ENCODE results near the gene AOPEP. TPM values are rescaled to one million over a fixed set of nuclear protein-coding genes. Genes with fewer than 3 reads are reported as not detected.

The AOPEP gene
- total RNA-seq, 1 experiment from 2014 or later = 32.4 TPM

DNA sequence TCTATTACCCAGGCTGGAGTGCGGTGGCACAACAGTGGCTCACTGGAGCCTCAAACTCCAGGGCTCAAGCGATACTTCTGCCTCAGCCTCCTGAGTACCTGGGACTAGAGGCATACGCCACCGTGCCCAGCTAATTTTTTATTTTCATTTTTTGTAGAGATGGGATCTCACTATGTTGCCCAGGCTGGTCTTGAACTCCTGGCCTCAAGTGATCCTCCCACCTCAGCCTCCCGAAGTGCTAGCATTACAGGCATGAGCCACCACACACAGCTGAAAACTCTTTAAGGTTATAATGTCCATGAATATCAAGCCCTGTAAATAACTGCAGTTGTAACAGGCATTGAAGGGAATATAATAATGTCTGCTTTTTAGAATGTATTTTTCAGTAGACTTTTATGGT lies 271.2 kb downstream of the AOPEP start:
- H3K4me1 Mint-ChIP-seq (ENCODE audit: insufficient read depth, unreplicated experiment) = peaks cover 1% of the 10 kb centered on the region
- no TSS peak for BruUV-seq (replicated peaks)
- H3K36me3 Mint-ChIP-seq (ENCODE audit: insufficient read depth, unreplicated experiment) = no peaks in the 10 kb centered on the region
- intact Hi-C loops (cut with micrococcal nuclease) = no loop called here
- ChIA-PET CTCF (no interaction called here), POLR2A (no interaction called here)
- H3K27ac Mint-ChIP-seq (ENCODE audit: low read depth, unreplicated experiment) = no peak overlapping the region
- H3K27me3 Mint-ChIP-seq (ENCODE audit: insufficient read depth, unreplicated experiment) = no peaks in the 10 kb centered on the region
- no peak overlapping the region for H3K4me3 Mint-ChIP-seq (ENCODE audit: unreplicated experiment)
- no peaks in the 10 kb centered on the region for H3K9me3 Mint-ChIP-seq (ENCODE audit: unreplicated experiment)
- TF ChIP-seq, protein P1, sequence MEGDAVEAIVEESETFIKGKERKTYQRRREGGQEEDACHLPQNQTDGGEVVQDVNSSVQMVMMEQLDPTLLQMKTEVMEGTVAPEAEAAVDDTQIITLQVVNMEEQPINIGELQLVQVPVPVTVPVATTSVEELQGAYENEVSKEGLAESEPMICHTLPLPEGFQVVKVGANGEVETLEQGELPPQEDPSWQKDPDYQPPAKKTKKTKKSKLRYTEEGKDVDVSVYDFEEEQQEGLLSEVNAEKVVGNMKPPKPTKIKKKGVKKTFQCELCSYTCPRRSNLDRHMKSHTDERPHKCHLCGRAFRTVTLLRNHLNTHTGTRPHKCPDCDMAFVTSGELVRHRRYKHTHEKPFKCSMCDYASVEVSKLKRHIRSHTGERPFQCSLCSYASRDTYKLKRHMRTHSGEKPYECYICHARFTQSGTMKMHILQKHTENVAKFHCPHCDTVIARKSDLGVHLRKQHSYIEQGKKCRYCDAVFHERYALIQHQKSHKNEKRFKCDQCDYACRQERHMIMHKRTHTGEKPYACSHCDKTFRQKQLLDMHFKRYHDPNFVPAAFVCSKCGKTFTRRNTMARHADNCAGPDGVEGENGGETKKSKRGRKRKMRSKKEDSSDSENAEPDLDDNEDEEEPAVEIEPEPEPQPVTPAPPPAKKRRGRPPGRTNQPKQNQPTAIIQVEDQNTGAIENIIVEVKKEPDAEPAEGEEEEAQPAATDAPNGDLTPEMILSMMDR (IDR thresholded peaks at IDR 0.05; ENCODE audit: unreplicated experiment) = no peak
- no peak for DNase-seq (ENCODE audit: unreplicated experiment)

DNA sequence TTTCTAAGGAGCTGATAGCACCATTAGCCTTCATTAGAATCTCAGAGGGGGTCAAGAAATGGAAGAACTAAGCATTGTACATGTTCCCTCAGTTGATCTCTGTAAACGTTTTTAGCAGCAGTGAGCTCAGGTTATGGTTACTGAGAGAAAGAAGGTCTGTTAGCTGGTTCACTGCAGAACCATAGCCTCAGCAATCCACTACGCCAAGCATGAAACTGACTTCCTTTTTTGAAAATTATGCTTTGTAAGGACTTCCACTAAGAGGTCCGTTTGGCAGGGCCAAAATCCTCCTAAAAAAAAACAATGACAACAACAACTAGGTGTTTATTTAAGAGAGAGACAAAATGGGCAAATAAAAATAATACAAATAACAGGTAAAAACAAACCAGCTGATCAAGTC lies 273.3 kb downstream of the AOPEP start:
- TF ChIP-seq, protein P1 (IDR thresholded peaks at IDR 0.05; ENCODE audit: unreplicated experiment) = no peak
- Mint-ChIP-seq H3K4me1 (ENCODE audit: insufficient read depth, unreplicated experiment) (peaks cover 6% of the 10 kb centered on the region), H3K27ac (ENCODE audit: low read depth, unreplicated experiment) (no peak overlapping the region), H3K9me3 (ENCODE audit: unreplicated experiment) (no peaks in the 10 kb centered on the region), H3K36me3 (ENCODE audit: insufficient read depth, unreplicated experiment) (no peaks in the 10 kb centered on the region), H3K4me3 (ENCODE audit: unreplicated experiment) (no peak overlapping the region), H3K27me3 (ENCODE audit: insufficient read depth, unreplicated experiment) (no peaks in the 10 kb centered on the region)
- POLR2A ChIA-PET = no interaction called here
- CTCF ChIA-PET = interaction anchor here (0.5 to 0.7 kb wide), 2 partner anchors 78 to 126 kb away, joined by 3 read pairs; no protein-coding TSS in a partner anchor
- DNase-seq (ENCODE audit: unreplicated experiment) = no peak
- no TSS peak for BruUV-seq (replicated peaks)
- intact Hi-C loops (cut with micrococcal nuclease) = no loop called here

DNA sequence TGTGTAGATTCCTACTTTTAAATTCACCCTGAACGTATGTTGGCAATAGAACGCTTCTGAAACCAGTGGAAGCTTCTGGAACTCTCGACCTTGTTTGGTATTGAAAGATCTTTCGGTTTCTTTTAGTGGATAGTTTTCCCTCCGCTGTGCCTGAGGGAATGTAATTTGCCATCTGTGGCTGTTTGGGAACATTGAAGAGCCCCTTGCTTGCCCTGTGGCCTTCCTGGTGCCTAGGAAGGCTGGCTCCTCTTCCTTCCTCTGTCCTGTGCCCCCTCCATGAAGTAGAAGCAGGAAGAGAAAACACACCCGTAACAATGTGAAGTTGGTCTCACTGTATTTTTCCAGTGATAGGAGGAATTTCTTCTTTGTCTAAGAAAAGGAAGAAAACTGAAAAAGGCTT lies 274.3 kb downstream of the AOPEP start:
- BruUV-seq (replicated peaks) = no TSS peak
- Mint-ChIP-seq H3K36me3 (ENCODE audit: insufficient read depth, unreplicated experiment) (peaks cover 6% of the 10 kb centered on the region), H3K4me1 (ENCODE audit: insufficient read depth, unreplicated experiment) (peaks cover 6% of the 10 kb centered on the region), H3K4me3 (ENCODE audit: unreplicated experiment) (no peak overlapping the region), H3K27me3 (ENCODE audit: insufficient read depth, unreplicated experiment) (no peaks in the 10 kb centered on the region), H3K27ac (ENCODE audit: low read depth, unreplicated experiment) (no peak overlapping the region), H3K9me3 (ENCODE audit: unreplicated experiment) (no peaks in the 10 kb centered on the region)
- CTCF ChIA-PET = interaction anchor here (0.6 kb wide), 1 partner anchor 118 kb away, joined by 3 read pairs; no protein-coding TSS in a partner anchor
- DNase-seq (ENCODE audit: unreplicated experiment) = no peak
- intact Hi-C loops (cut with micrococcal nuclease) = no loop called here
- TF ChIP-seq, protein P1 (IDR thresholded peaks at IDR 0.05; ENCODE audit: unreplicated experiment) = no peak
- POLR2A ChIA-PET = interaction anchor here (0.7 kb wide), 1 partner anchor 191 kb away, joined by 4 read pairs; no protein-coding TSS in a partner anchor

DNA sequence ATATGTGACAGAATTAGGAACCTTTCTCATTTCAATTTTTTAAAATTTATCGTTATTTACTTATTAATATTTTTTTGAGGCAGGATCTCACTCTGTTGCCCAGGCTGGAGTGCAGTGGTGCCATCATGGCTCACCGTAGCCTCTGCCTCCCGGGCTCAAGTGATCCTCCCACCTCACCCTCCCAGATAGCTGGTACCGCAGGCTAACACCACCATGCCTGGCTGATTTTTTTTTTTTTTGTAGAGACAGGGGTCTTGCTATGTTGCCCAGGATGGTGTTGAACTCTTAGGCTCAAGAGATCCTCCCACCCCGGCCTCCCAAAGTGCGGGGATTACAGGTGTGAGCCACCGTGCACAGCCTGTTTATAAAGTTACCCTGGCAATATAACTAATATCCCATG lies 275.2 kb downstream of the AOPEP start:
- Mint-ChIP-seq H3K27ac (ENCODE audit: low read depth, unreplicated experiment) (no peak overlapping the region), H3K4me1 (ENCODE audit: insufficient read depth, unreplicated experiment) (peaks cover 13% of the 10 kb centered on the region), H3K27me3 (ENCODE audit: insufficient read depth, unreplicated experiment) (no peaks in the 10 kb centered on the region), H3K36me3 (ENCODE audit: insufficient read depth, unreplicated experiment) (peaks cover 14% of the 10 kb centered on the region), H3K4me3 (ENCODE audit: unreplicated experiment) (no peak overlapping the region), H3K9me3 (ENCODE audit: unreplicated experiment) (no peaks in the 10 kb centered on the region)
- ChIA-PET CTCF (interaction anchor here (1.1 kb wide), 1 partner anchor 176 kb away, joined by 3 read pairs; no protein-coding TSS in a partner anchor), POLR2A (no interaction called here)
- TF ChIP-seq, protein P1 (IDR thresholded peaks at IDR 0.05; ENCODE audit: unreplicated experiment) = no peak
- BruUV-seq (replicated peaks) = no TSS peak
- DNase-seq (ENCODE audit: unreplicated experiment) = no peak
- intact Hi-C loops (cut with micrococcal nuclease) = no loop called here

All from MCF 10A (cell line).